ENCODE measurements around the gene ADAMTS4. TPM values are rescaled to one million over a fixed set of nuclear protein-coding genes. Genes with fewer than 3 reads are reported as not detected.

ADAMTS4 gene
- total and polyA plus RNA-seq, 9 of the 15 experiments (the other 6 are each of a cell fraction or from before 2014, with no cell fraction given), result 0.07 to 3.7 (median 0.41) TPM

- TF ChIP-seq NR2C1 (IDR thresholded peaks at IDR 0.05), result no peak
- TF ChIP-seq NR2C1 (tag; IDR thresholded peaks at IDR 0.05), result no peak
- TF ChIP-seq CTCFL (IDR thresholded peaks at IDR 0.05; ENCODE audit: borderline replicate concordance, insufficient read depth, low read depth, low read length, poor library complexity, severe bottlenecking), result peak; percentile 78
- peak; percentile 37 for TF ChIP-seq GABPA (tag; conservative IDR thresholded peaks at IDR 0.05; ENCODE audit: low read depth)
- TF ChIP-seq ZNF609 (CRISPR knock-in tag; IDR thresholded peaks at IDR 0.05; ENCODE audit: borderline replicate concordance), result 0 out of 2 replicates have a peak, but pooled peaks have one; percentile 28
- TF ChIP-seq CREB3L1 (IDR thresholded peaks at IDR 0.05; ENCODE audit: borderline replicate concordance, low read depth), result peak; percentile 81; the same call in 1 of the 2 replicates
- TF ChIP-seq NCOA4 (IDR thresholded peaks at IDR 0.05; ENCODE audit: partially characterized antibody), result no peak
- TF ChIP-seq PURB (CRISPR knock-in tag; IDR thresholded peaks at IDR 0.05; ENCODE audit: low read depth), result no peak
- no peak for TF ChIP-seq ZNF655 (CRISPR knock-in tag; IDR thresholded peaks at IDR 0.05)
- no peak for TF ChIP-seq RBM15 (IDR thresholded peaks at IDR 0.05; ENCODE audit: insufficient read depth, low read length)
- TF ChIP-seq HNRNPLL (IDR thresholded peaks at IDR 0.05; ENCODE audit: low read depth, low read length, poor library complexity, severe bottlenecking), result peak; percentile 76
- TF ChIP-seq FOXP4 (CRISPR knock-in tag; IDR thresholded peaks at IDR 0.05; ENCODE audit: borderline replicate concordance), result 0 out of 2 replicates have a peak, but pooled peaks have one; percentile 21
- TF ChIP-seq SETDB1 (IDR thresholded peaks at IDR 0.05; ENCODE audit: low read length), result no peak
Measured at GRCh38 chr1:161165742-161166668, 32.8 kb downstream of the ADAMTS4 start, which contains the start of gene PPOX (continued).
